Hepatocyte (in vitro differentiated cells): ENCODE results near the gene SCML2.

Experiments
- EZH2 ChIP-seq: fragments of 200-600 bp; sonication (generic); IDR thresholded peaks from 2 replicates; pipeline ENCODE4 v1.6.1; 2016; ENCODE audit warnings: antibody characterized with exemption, mild to moderate bottlenecking, borderline replicate concordance
- EZH2phosphoT487 ChIP-seq: fragments of 200-600 bp; sonication (generic); IDR thresholded peaks from one replicate; pipeline ENCODE4 v1.6.1; 2018; ENCODE audit warnings: antibody characterized with exemption, mild to moderate bottlenecking, low read depth, moderate library complexity; ENCODE audit not compliant: unreplicated experiment, severe bottlenecking
- TF ChIP-seq, protein P1 (sequence below): fragments of 200-600 bp; sonication (generic); IDR thresholded peaks from 2 replicates; pipeline ENCODE4 v1.5.1; 2016; ENCODE audit warnings: antibody characterized with exemption, mild to moderate bottlenecking; ENCODE audit not compliant: poor library complexity

DNA sequence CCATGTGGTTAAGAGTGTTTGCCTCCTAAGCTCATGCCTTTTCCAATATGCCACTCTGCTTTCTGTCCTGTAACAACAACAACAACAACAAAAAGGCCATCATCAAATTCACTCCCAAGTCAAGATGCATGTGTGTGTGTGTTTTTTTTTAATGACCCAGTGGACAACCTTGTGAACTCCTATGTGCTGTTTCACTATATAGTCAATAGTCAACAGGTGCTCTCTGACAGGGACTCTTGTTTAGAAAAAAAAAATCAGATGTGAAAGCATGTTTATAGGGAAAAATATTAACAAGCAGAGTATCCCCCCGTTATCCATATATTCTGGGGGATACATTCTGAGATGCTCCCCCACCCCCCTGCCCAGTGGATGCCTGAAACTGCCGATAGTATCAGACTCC, 83.2 kb downstream of the SCML2 start:
- TF ChIP-seq, protein P1, sequence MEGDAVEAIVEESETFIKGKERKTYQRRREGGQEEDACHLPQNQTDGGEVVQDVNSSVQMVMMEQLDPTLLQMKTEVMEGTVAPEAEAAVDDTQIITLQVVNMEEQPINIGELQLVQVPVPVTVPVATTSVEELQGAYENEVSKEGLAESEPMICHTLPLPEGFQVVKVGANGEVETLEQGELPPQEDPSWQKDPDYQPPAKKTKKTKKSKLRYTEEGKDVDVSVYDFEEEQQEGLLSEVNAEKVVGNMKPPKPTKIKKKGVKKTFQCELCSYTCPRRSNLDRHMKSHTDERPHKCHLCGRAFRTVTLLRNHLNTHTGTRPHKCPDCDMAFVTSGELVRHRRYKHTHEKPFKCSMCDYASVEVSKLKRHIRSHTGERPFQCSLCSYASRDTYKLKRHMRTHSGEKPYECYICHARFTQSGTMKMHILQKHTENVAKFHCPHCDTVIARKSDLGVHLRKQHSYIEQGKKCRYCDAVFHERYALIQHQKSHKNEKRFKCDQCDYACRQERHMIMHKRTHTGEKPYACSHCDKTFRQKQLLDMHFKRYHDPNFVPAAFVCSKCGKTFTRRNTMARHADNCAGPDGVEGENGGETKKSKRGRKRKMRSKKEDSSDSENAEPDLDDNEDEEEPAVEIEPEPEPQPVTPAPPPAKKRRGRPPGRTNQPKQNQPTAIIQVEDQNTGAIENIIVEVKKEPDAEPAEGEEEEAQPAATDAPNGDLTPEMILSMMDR, result no peak
- TF ChIP-seq EZH2, result no peak
- no peak for TF ChIP-seq EZH2phosphoT487
